GM12892 (cell line): Measurements from ENCODE around the gene AK5.

Experiments used
- POLR2A ChIP-seq: IDR thresholded peaks from 2 replicates; pipeline ENCODE4 v1.6.1; 2011; ENCODE audit warnings: low read depth, low read length, control low read depth
- POLR2AphosphoS5 ChIP-seq: IDR thresholded peaks from 2 replicates; pipeline ENCODE4 v1.6.1; 2011; ENCODE audit warnings: low read depth, low read length, control low read depth

DNA sequence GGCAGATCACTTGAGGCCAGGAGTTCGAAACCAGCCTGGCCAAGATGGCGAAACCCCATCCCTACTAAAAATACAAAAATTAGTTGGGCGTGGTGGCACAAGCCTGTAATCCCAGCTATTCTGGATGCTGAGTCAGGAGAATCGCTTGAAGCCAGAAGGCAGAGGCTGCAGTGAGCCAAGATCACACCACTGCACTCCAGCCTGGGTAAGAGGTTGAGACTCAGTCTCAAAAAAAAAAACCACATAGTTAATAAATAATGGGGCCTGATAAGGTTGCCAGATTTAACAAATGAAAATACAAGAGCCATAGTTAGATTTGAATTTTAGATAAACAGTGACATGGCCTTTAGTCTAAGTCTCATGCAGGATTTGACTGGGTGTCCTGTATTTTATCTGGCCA is 225.0 kb downstream of the AK5 start:
- TF ChIP-seq POLR2AphosphoS5 (no peak), POLR2A (no peak)
